ENCODE data around the gene RANBP9. TPM values are rescaled to one million over a fixed set of nuclear protein-coding genes. Genes with fewer than 3 reads are reported as not detected.

The RANBP9 gene
- total and polyA plus RNA-seq, 9 of the 15 experiments (the other 6 are each of a cell fraction or from before 2014, with no cell fraction given), result 27.5 to 130 (median 61.5) TPM

- TF ChIP-seq ARID3A (IDR thresholded peaks at IDR 0.05; ENCODE audit: borderline replicate concordance, low read depth, low read length), result 0 out of 2 replicates have a peak, but pooled peaks have one; percentile 22
- TF ChIP-seq NONO (IDR thresholded peaks at IDR 0.05; ENCODE audit: low read depth in 2 of 2, low read length in 1 of 2), result peak; percentile 84 to 93
- peak; percentile 23 for TF ChIP-seq POU5F1 (IDR thresholded peaks at IDR 0.05; ENCODE audit: borderline replicate concordance, low read depth, low read length, partially characterized antibody)
- TF ChIP-seq ZNF263 (CRISPR knock-in tag; IDR thresholded peaks at IDR 0.05; ENCODE audit: borderline replicate concordance), result no peak
- 0 out of 2 replicates have a peak, but pooled peaks have one; percentile 3 for TF ChIP-seq ZNF175 (CRISPR knock-in tag; IDR thresholded peaks at IDR 0.05; ENCODE audit: low read depth)
- TF ChIP-seq MYNN (IDR thresholded peaks at IDR 0.05), result 0 out of 2 replicates have a peak, but pooled peaks have one; percentile 26
- no peak for TF ChIP-seq MYNN (CRISPR knock-in tag; IDR thresholded peaks at IDR 0.05)
- no peak for TF ChIP-seq TFE3 (CRISPR knock-in tag; IDR thresholded peaks at IDR 0.05)
- peak; percentile 97 to 98 for TF ChIP-seq NRF1 (conservative IDR thresholded peaks at IDR 0.05 in 1 of 2, IDR thresholded peaks at IDR 0.05 in 1 of 2)
- TF ChIP-seq HNRNPUL1 (IDR thresholded peaks at IDR 0.05; ENCODE audit: low read length), result no peak
- peak; percentile 81 for TF ChIP-seq HNRNPK (IDR thresholded peaks at IDR 0.05; ENCODE audit: low read depth, low read length, poor library complexity, severe bottlenecking)
- TF ChIP-seq KLF16 (IDR thresholded peaks at IDR 0.05), result 0 out of 2 replicates have a peak, but pooled peaks have one; percentile 17
- peak; percentile 89 for TF ChIP-seq RB1 (IDR thresholded peaks at IDR 0.05; ENCODE audit: low read depth)
- 0 out of 2 replicates have a peak, but pooled peaks have one; percentile 14 for TF ChIP-seq ZBTB43 (CRISPR knock-in tag; IDR thresholded peaks at IDR 0.05)
- TF ChIP-seq RFX5 (IDR thresholded peaks at IDR 0.05; ENCODE audit: low read depth, low read length), result no peak
- TF ChIP-seq BRF1 (IDR thresholded peaks at IDR 0.05; ENCODE audit: borderline replicate concordance, extremely low read depth, insufficient read length), result no peak
- peak; percentile 58; the same call in 1 of the 2 replicates for TF ChIP-seq ZC3H4 (CRISPR knock-in tag; IDR thresholded peaks at IDR 0.05; ENCODE audit: borderline replicate concordance)
- TF ChIP-seq GTF2E2 (tag; IDR thresholded peaks at IDR 0.05), result peak; percentile 85; the same call in 1 of the 2 replicates
- TF ChIP-seq CTCF (IDR thresholded peaks at IDR 0.05 in 2 of 3, conservative IDR thresholded peaks at IDR 0.05 in 1 of 3; ENCODE audit: insufficient read depth in 2 of 3, low read depth in 1 of 3, low read length in 3 of 3), result peak; percentile 49 to 88 (median 74); a peak in 5 of 6 replicates
- peak; percentile 28; the same call in 1 of the 2 replicates for TF ChIP-seq JUND (IDR thresholded peaks at IDR 0.05; ENCODE audit: borderline replicate concordance, low read depth, low read length)
- TF ChIP-seq JUND (tag; IDR thresholded peaks at IDR 0.05; ENCODE audit: borderline replicate concordance, low read depth, low read length), result no peak; the same call in 2 of the 3 replicates
- peak; percentile 59 for TF ChIP-seq TBP (optimal IDR thresholded peaks at IDR 0.05; ENCODE audit: low read depth, low read length)
Observed at GRCh38 chr6:13574149-13574570, 137.5 kb downstream of the RANBP9 start (continued).

Measured in K562 (cell line).